Epithelial cell of proximal tubule (primary cell): ENCODE results near the gene DCBLD2. TPM values are rescaled to one million over a fixed set of nuclear protein-coding genes. Genes with fewer than 3 reads are reported as not detected.

ENCODE experiments used
- DNase-seq: peaks from one replicate; pipeline ENCODE4 v3.0.0-alpha.2; 2011; ENCODE audit warnings: low read depth
- H3K4me3 ChIP-seq: 2 replicates; pipeline ENCODE4 v1.5.1; 2011; ENCODE audit warnings: low read depth, mild to moderate bottlenecking, low read length
- CTCF ChIP-seq: conservative IDR thresholded peaks from 2 replicates; pipeline ENCODE4 v1.5.1; 2012; ENCODE audit warnings: low read depth, mild to moderate bottlenecking, low read length
- total RNA-seq: library from RNA; depleted of rRNA; stranded (reverse); fragments of >200 nt; gene quantifications from 2 replicates; pipeline ENCODE4 v1.2.3, GENCODE V29; 2015

The DCBLD2 gene
- total RNA-seq = 621 and 846 TPM in 2 replicates

GRCh38 chr3:98901392-98902350 is at the start of gene DCBLD2:
Gene DCBLD2 (minus strand): TSS chr3:98901695. CDS start chr3:98901326, 369 bp downstream.
- DNase-seq = peak; percentile 74
- peak within 1 kb of the TSS; percentile 95 for H3K4me3 ChIP-seq
- TF ChIP-seq CTCF = no peak

GRCh38 chr3:98945666-98946065 is 44.2 kb upstream of the DCBLD2 start:
- no peak overlapping the region for H3K4me3 ChIP-seq
- TF ChIP-seq CTCF = no peak

GRCh38 chr3:98945101-98945524 is 43.6 kb upstream of the DCBLD2 start:
- DNase-seq = no peak
- no peak for TF ChIP-seq CTCF
- no peak overlapping the region for H3K4me3 ChIP-seq

More at GRCh38 chr3:98945666-98946065, 44.2 kb upstream of the DCBLD2 start:
- DNase-seq = no peak

- DNase-seq = no peak
- no peak for TF ChIP-seq CTCF
- H3K4me3 ChIP-seq = no peak overlapping the region
Measured at GRCh38 chr3:98930413-98930812, 28.9 kb upstream of the DCBLD2 start.

DNA sequence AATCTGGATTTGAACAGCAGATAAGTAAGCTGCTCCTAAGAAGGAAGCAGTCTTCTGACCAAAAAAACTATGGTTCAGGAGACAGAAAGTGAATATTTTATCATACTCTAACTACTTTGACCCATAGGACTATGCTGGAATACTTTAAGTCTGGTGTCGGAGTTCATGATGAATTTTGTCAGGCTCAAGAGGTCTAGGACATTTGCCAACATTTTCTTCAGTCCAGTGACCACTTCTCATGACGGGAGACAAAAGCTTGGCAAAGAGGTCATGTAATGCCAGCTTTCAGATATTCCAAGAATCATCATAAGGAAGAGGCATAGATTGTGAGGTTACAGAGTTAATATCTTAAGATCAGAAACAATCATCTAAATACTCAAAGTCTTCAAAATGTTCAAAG is 20.5 kb upstream of the DCBLD2 start:
- DNase-seq = peak; percentile 59
- no peak for TF ChIP-seq CTCF

GRCh38 chr3:98920166-98920565 is 18.7 kb upstream of the DCBLD2 start:
- no peak overlapping the region for H3K4me3 ChIP-seq
- DNase-seq = no peak
- TF ChIP-seq CTCF = no peak

More for the DNA sequence above, 20.5 kb upstream of the DCBLD2 start:
- H3K4me3 ChIP-seq = no peak overlapping the region
